Fibroblast of lung (primary cell): ENCODE measurements around the gene OSCAR. TPM values are rescaled to one million over a fixed set of nuclear protein-coding genes. Genes with fewer than 3 reads are reported as not detected.

ENCODE experiments used
- DNase-seq, 2 donors: peaks; one replicate each; pipeline versions ENCODE4 v3.0.0 to v3.0.0-alpha.2; 2010; ENCODE audit warnings: low read depth in 2 of 2
- H2AFZ ChIP-seq: 2 replicates; pipeline ENCODE4 v1.5.1; 2012; ENCODE audit warnings: low read length, control low read depth, inconsistent platforms
- H3K27ac ChIP-seq: 2 replicates; pipeline ENCODE4 v1.5.1; 2011; ENCODE audit warnings: low read length, control low read depth; ENCODE audit not compliant: insufficient read depth
- H3K27me3 ChIP-seq: 2 replicates; pipeline ENCODE4 v1.5.1; 2011; ENCODE audit warnings: mild to moderate bottlenecking, low read length; ENCODE audit not compliant: control insufficient read depth, insufficient read depth
- H3K36me3 ChIP-seq: 2 replicates; pipeline ENCODE4 v1.5.1; 2011; ENCODE audit warnings: low read length; ENCODE audit not compliant: control insufficient read depth, insufficient read depth
- H3K4me1 ChIP-seq: 2 replicates; pipeline ENCODE4 v1.5.1; 2011; ENCODE audit warnings: low read length; ENCODE audit not compliant: control insufficient read depth, insufficient read depth; ENCODE audit errors: extremely low read depth
- H3K4me2 ChIP-seq: 2 replicates; pipeline ENCODE4 v1.5.1; 2011; ENCODE audit warnings: low read length, control low read depth; ENCODE audit not compliant: insufficient read depth; ENCODE audit errors: extremely low read depth
- H3K4me3 ChIP-seq, 4 experiments: fragments of 200-600 bp in 1 of 4; sonication (generic) in 1 of 4; replicated peaks in 1 of 4; 2 replicates each; pipeline ENCODE4 v1.5.1; 2011 to 2016; ENCODE audit warnings: low read length in 4 of 4, low read depth in 3 of 4, mild to moderate bottlenecking in 3 of 4, control low read depth in 2 of 4, inconsistent platforms in 1 of 4, mixed read lengths in 1 of 4; ENCODE audit not compliant: insufficient read depth in 1 of 4; ENCODE audit errors: control extremely low read depth in 1 of 4
- H3K79me2 ChIP-seq: 2 replicates; pipeline ENCODE4 v1.5.1; 2012; ENCODE audit warnings: mild to moderate bottlenecking, low read length, inconsistent platforms; ENCODE audit not compliant: control insufficient read depth, insufficient read depth
- H3K9ac ChIP-seq: 2 replicates; pipeline ENCODE4 v1.5.1; 2011; ENCODE audit warnings: mild to moderate bottlenecking, low read length, control low read depth; ENCODE audit not compliant: insufficient read depth
- H3K9me3 ChIP-seq: 2 replicates; pipeline ENCODE4 v1.5.1; 2012; ENCODE audit warnings: low read depth, low read length; ENCODE audit not compliant: control insufficient read depth, insufficient read depth
- H4K20me1 ChIP-seq: 2 replicates; pipeline ENCODE4 v1.5.1; 2011; ENCODE audit warnings: low read length; ENCODE audit not compliant: control insufficient read depth, insufficient read depth; ENCODE audit errors: extremely low read depth
- CTCF ChIP-seq, 2 donors: IDR thresholded peaks in 1 of 2; conservative IDR thresholded peaks in 1 of 2; 1 replicate in 1 of 2; 2 replicates in 1 of 2; pipeline ENCODE4 v1.5.1; 2011 to 2012; ENCODE audit warnings: low read length in 2 of 2, control low read depth in 1 of 2, inconsistent platforms in 1 of 2, low read depth in 1 of 2, mild to moderate bottlenecking in 1 of 2
- EZH2 ChIP-seq: IDR thresholded peaks from 2 replicates; pipeline ENCODE4 v1.5.1; 2012; ENCODE audit warnings: low read length, control low read depth, mild to moderate bottlenecking; ENCODE audit errors: missing control alignments
- polyA plus RNA-seq, 2 donors: library from polyadenylated mRNA; depleted of rRNA in 1 of 2; stranded (reverse) in 1 of 2; unstranded in 1 of 2; fragments of >200 nt; gene quantifications; 2 replicates each; pipeline ENCODE4 v1.2.1, GENCODE V29; 2011 to 2012; ENCODE audit warnings: missing spikeins in 1 of 2
- total RNA-seq: library from RNA; depleted of rRNA; stranded (reverse); fragments of >200 nt; gene quantifications from 2 replicates; pipeline ENCODE4 v1.2.1, GENCODE V29; 2014

Gene OSCAR
- total and polyA plus RNA-seq, 2 donors (not counting 1 experiment from before 2014, with no cell fraction given) = under 0.01 to 0.14 TPM

- Histone ChIP-seq H3K4me2 (no peak overlapping the region), H3K9ac (no peak overlapping the region), H3K36me3 (peaks cover 12% of the 10 kb centered on the region), H3K79me2 (peaks cover 3% of the 10 kb centered on the region), H3K4me1 (no peaks in the 10 kb centered on the region), H3K9me3 (no peaks in the 10 kb centered on the region), H2AFZ (no peak overlapping the region), H3K4me3 (no peak overlapping the region), H3K27me3 (no peaks in the 10 kb centered on the region), H3K27ac (no peak overlapping the region), H4K20me1 (no peaks in the 10 kb centered on the region)
- TF ChIP-seq CTCF (conservative IDR thresholded peaks at IDR 0.05 in 1 of 2, IDR thresholded peaks at IDR 0.05 in 1 of 2; ENCODE audit: low read depth in 1 of 2, low read length in 2 of 2) = no peak
- no peak for DNase-seq
These were observed 7.9 kb upstream of the OSCAR start for GRCh38 chr19:54108496-54108895.

- H3K79me2 ChIP-seq = peaks cover 9% of the 10 kb centered on the region
- no peak overlapping the region for H2AFZ ChIP-seq
- H3K4me3 ChIP-seq = no peak overlapping the region
- no peaks in the 10 kb centered on the region for H4K20me1 ChIP-seq
- no peak for TF ChIP-seq CTCF (conservative IDR thresholded peaks at IDR 0.05 in 1 of 2, IDR thresholded peaks at IDR 0.05 in 1 of 2; ENCODE audit: low read depth in 1 of 2, low read length in 2 of 2)
- no peak for TF ChIP-seq EZH2
- H3K9me3 ChIP-seq = no peaks in the 10 kb centered on the region
- H3K9ac ChIP-seq = no peak overlapping the region
- DNase-seq = no peak
- no peak overlapping the region for H3K27ac ChIP-seq
- H3K4me2 ChIP-seq = no peak overlapping the region
- H3K36me3 ChIP-seq = peaks cover 12% of the 10 kb centered on the region
- no peaks in the 10 kb centered on the region for H3K4me1 ChIP-seq
- no peaks in the 10 kb centered on the region for H3K27me3 ChIP-seq
These were observed 7.4 kb upstream of the OSCAR start for GRCh38 chr19:54107876-54108490.

- Histone ChIP-seq H3K4me1 (no peaks in the 10 kb centered on the region), H3K9me3 (no peaks in the 10 kb centered on the region), H3K36me3 (peaks cover 12% of the 10 kb centered on the region), H3K4me3 (no peak overlapping the region), H4K20me1 (no peaks in the 10 kb centered on the region), H2AFZ (no peak overlapping the region), H3K9ac (no peak overlapping the region), H3K27me3 (no peaks in the 10 kb centered on the region), H3K27ac (no peak overlapping the region), H3K4me2 (no peak overlapping the region), H3K79me2 (peaks cover 11% of the 10 kb centered on the region)
- DNase-seq = no peak
- TF ChIP-seq CTCF (conservative IDR thresholded peaks at IDR 0.05 in 1 of 2, IDR thresholded peaks at IDR 0.05 in 1 of 2; ENCODE audit: low read depth in 1 of 2, low read length in 2 of 2) = no peak
- TF ChIP-seq EZH2 = no peak
These were observed 6.1 kb upstream of the OSCAR start for GRCh38 chr19:54106716-54107115.
